Measurements from ENCODE around the gene ZNF653.

- no peak for TF ChIP-seq POLR2AphosphoS5 (IDR thresholded peaks at IDR 0.05; ENCODE audit: borderline replicate concordance, low read depth, low read length)
- no peak for TF ChIP-seq EZH2 (IDR thresholded peaks at IDR 0.05)
These were observed 48.5 kb downstream of the ZNF653 start for GRCh38 chr19:11457115-11457514.
